ENCODE measurements around the gene SLC66A2. TPM values are rescaled to one million over a fixed set of nuclear protein-coding genes. Genes with fewer than 3 reads are reported as not detected.

SLC66A2 gene
- total and polyA plus RNA-seq, 10 donors: 28.7 to 61.9 (median 50.0) TPM

DNA sequence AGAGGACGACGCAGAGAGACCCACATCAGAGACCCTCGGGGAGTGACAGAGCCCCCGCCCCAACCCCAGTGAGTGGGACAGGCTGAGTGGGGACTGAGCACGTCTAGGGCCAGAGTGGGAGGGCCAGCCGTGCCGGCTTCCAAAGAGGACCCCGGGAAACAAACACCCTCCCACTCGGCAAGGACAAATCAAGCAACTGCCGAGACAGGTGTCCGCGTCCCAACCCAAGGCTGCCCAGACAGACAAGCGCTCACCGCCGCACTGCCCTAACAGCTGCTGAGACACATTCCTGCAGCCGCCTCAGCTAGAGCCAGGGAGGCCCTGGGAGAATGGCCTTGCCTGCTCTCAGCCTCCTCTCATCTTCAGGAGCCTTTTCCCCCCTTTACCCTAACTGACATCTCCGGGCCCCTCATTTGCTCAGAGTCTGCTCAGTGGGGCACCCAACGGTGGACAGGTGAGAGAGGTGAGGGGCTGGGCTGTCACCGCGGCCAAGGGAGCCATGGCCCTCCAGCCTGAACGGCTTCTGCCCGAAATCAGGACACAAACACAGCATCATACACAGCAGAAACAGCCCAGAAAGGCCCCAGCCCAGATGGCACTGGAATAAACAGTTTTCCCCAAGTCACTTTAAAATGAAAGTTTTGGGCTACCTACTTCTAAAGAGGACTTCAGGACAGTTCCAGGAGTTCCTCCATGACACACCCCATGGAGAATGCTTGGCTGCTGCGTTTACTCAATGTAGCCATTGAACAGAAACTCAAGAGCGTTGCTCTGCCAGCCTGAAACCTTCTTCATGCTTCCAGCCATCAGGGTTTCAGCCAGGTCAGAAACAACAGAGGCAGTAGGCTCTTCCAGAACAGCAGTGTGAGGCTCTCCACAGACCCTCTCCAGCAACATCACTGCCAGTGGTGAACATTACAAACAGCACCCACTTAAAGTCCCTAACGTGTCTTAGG is 23.6 kb downstream of the SLC66A2 start:
- intact Hi-C loops (cut with DNase I; ENCODE audit: low total_unique reads): no loop called here
- H3K27ac ChIP-seq: no peak overlapping the region
- TF ChIP-seq POLR2A (IDR thresholded peaks at IDR 0.05): no peak
- TF ChIP-seq POLR2AphosphoS5 (IDR thresholded peaks at IDR 0.05): no peak
- TF ChIP-seq, protein P1, sequence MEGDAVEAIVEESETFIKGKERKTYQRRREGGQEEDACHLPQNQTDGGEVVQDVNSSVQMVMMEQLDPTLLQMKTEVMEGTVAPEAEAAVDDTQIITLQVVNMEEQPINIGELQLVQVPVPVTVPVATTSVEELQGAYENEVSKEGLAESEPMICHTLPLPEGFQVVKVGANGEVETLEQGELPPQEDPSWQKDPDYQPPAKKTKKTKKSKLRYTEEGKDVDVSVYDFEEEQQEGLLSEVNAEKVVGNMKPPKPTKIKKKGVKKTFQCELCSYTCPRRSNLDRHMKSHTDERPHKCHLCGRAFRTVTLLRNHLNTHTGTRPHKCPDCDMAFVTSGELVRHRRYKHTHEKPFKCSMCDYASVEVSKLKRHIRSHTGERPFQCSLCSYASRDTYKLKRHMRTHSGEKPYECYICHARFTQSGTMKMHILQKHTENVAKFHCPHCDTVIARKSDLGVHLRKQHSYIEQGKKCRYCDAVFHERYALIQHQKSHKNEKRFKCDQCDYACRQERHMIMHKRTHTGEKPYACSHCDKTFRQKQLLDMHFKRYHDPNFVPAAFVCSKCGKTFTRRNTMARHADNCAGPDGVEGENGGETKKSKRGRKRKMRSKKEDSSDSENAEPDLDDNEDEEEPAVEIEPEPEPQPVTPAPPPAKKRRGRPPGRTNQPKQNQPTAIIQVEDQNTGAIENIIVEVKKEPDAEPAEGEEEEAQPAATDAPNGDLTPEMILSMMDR (IDR thresholded peaks at IDR 0.05 in 8 of 11, conservative IDR thresholded peaks at IDR 0.05 in 3 of 11): no peak
- H3K27me3 ChIP-seq (replicated peaks in 1 of 7): no peaks in the 10 kb centered on the region
- peaks cover 0 to 13% (median 0%) of the 10 kb centered on the region in 6 donors for H3K4me1 ChIP-seq
- H3K36me3 ChIP-seq: peaks cover 5 to 98% (median 36%) of the 10 kb centered on the region in 6 donors
- peak; percentile 53 for DNase-seq
- no peak overlapping the region for H3K4me3 ChIP-seq
- peaks cover 15 to 53% (median 44%) of the 10 kb centered on the region in 8 donors for H3K9me3 ChIP-seq
- 92 to 97% (median 94%) methylated on average over 17 to 25 of the region's 25 CpGs for WGBS, 5 donors

DNA sequence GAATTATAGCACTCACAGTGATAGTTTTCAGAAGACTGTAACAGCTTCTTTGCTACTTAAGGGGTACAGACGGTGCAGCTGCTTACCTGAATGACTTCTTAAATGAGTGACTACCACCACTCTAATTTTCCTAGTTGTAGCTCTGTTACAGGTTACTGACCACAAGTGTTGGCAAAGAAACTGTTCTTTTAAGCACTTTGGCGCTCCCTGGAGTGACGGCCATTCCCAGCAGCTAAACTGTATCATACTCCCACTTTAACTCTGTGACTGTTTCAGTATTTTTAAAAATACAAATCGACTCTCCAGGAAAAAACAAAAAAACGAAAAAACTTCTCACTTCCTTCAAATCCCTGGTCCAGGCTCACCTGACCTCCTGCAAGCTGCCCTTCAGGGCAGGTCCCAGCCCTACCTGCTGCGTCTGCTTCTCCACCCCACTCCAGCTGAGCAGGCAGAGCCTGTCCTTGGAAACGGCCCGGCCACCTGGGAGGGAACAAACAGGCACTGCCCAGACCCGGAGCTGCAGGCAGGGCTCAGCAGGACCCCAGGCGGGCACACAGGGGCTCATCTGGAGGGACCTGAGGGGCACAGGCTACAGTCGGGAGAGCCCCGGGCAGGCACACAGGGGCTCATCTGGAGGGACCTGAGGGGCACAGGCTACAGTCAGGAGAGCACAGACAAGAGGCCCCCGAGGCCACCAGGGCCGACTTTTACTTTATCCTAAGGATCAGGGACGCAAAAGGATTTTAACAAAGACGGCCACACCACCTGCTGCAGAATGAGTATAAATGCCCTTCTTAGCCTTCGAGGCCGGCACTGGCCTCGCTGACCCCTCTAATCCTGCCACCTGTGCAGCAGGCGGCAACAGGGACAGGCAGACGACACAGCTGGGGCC is 24.5 kb downstream of the SLC66A2 start:
- no peak overlapping the region for H3K4me3 ChIP-seq
- peaks cover 0 to 13% (median 0%) of the 10 kb centered on the region in 6 donors for H3K4me1 ChIP-seq
- no peak overlapping the region for H3K27ac ChIP-seq
- DNase-seq: peak; percentile 58
- peaks cover 11 to 44% (median 35%) of the 10 kb centered on the region in 8 donors for H3K9me3 ChIP-seq
- TF ChIP-seq POLR2AphosphoS5 (IDR thresholded peaks at IDR 0.05) (peak in 1 of 3 donors; percentile 9), POLR2A (IDR thresholded peaks at IDR 0.05) (no peak)
- TF ChIP-seq, protein P1 (IDR thresholded peaks at IDR 0.05 in 8 of 11, conservative IDR thresholded peaks at IDR 0.05 in 3 of 11): no peak
- no peaks in the 10 kb centered on the region for H3K27me3 ChIP-seq (replicated peaks in 1 of 7)
- peaks cover 5 to 96% (median 36%) of the 10 kb centered on the region in 6 donors for H3K36me3 ChIP-seq
- 88 to 90% (median 89%) methylated on average over 21 of the region's 21 CpGs for WGBS, 5 donors
- intact Hi-C loops (cut with DNase I; ENCODE audit: low total_unique reads): no loop called here

DNA sequence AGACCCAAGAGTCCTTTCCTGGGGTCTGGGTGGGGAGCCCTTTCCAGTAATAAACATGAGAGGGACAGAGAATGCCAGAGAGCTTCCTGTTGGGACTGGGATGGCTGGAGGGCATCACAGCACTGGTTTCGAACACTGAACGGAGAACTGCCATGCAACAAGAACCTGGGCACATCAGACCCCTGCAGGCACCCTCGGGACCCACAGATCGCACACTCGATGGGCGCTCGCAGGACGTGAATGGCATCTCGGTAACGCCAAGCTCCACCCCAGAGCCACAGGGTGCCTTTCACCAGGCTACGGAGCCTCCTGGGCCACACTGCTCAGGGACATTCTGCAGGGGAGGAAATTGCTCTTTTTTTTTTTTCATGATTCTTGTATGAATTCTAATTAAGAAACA is 25.1 kb downstream of the SLC66A2 start:
- H3K36me3 ChIP-seq: peaks cover 5 to 91% (median 36%) of the 10 kb centered on the region in 6 donors

More for the DNA sequence above, 25.1 kb downstream of the SLC66A2 start:
- Histone ChIP-seq H3K4me1 (peaks cover 0 to 13% (median 0%) of the 10 kb centered on the region in 6 donors), H3K27me3 (replicated peaks in 1 of 7) (no peaks in the 10 kb centered on the region), H3K27ac (no peak overlapping the region), H3K4me3 (no peak overlapping the region), H3K9me3 (peaks cover 7 to 38% (median 28%) of the 10 kb centered on the region in 8 donors)
- TF ChIP-seq POLR2A (IDR thresholded peaks at IDR 0.05): no peak
- 82 to 96% (median 94%) methylated on average over 11 of the region's 11 CpGs for WGBS, 5 donors
- peak; percentile 53 for DNase-seq
- intact Hi-C loops (cut with DNase I; ENCODE audit: low total_unique reads): no loop called here
